Measurements from ENCODE around the gene RANBP3.
"Not testable (repeated sequence)": the region's sequence is repeated elsewhere in the genome, so short reads cannot be mapped to it uniquely, and the experiment has no call there.

RANBP3 gene

GRCh38 chr19:6006896-6007295 is 29.0 kb upstream of the RANBP3 start:
- no peak for DNase-seq (ENCODE audit: low read depth)

DNA sequence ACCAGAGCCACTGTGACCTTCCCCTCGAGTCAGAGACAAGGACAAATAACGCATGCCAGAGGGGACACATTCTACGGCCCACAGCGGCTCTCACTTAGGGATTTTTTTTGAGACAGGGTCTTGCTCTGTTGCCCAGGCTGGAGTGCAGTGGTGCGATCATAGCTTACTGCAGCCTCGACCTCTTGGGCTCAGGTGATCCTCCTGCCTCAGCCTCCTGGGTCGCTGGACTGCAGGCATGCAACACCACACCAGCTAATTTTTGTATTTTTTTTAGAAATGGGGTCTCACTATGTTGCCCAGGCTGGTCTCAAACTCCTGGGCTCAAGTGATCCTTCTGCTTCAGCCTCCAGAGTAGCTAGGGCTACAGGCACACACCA is 28.1 kb upstream of the RANBP3 start:
- not testable (repeated sequence) for DNase-seq (ENCODE audit: low read depth)

DNA sequence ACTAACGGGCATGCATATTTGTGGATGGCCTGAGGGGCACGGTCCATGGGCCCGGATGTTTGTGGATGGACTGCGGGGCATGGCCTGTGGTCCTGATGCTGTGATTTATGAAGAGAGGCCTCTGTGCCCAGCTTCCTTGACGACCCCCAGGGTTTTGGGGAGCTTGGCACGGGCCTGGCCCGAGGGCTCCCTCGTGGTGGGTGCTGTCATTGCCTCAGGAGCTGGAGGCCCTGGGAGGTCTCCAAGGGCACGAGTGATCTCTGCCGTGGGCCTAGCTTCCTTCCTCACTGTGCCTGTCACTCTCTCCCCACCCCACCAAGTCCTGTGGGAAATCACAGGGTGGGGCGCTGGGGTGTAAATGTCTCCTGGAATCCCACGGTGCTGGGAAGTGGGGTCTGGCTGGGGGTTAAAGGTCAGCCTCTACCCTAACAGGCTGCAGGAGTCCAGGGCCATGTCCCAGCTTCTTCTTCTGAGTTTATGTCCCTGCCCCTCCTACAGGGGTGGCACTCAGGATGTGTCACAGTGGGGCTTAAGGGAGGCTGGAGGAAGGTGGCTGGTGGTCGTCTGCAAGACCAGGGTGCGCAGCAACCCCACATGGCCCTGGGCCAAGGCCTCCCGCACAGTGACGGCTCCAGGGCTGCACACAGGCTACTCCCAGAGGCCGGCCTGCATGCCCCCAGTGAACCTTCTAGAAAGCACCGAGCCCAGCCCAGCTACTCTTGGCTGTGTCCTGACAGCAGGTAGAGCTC is 27.6 kb upstream of the RANBP3 start:
- DNase-seq (ENCODE audit: low read depth) = no peak

DNA sequence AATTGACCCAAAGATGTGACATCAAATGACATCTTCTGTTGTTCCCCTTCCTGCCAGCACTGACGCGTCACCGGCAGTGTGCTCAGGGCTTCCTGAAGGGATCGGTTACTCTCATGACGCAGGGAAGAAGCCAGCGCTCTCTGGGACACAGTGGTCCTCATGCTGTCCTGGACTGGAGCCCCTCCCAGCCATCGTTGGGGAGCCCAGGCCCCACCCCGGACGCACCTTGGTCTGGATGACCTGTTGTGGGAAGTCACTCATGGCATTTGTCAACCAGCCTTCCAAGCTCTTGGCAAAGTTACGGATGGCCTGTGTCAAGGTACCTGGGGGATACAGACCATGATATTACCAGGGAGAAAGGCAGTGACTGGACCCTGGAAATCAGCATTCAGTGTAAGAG is 26.0 kb upstream of the RANBP3 start:
- DNase-seq (ENCODE audit: low read depth) = no peak

DNA sequence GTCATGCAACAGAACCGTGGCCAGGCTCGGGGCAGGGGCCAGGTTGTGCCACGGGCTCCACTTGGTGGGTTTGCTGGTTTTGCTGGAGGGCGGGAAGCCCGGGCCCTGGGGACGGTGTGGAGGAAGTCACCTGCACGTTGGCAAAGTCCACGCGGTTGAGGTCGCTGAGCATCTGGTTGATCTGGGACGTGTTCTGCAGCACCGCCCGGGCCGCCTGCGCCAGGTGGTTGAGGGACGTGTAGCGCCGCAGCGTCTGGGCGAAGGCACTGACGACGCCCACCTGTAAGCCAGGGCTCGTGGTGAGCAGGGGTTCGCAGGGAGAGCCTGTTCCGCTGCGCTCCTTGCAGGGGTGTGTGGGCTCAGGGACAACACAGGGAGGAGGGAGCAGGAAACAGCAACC is 24.7 kb upstream of the RANBP3 start:
- DNase-seq (ENCODE audit: low read depth) = no peak

DNA sequence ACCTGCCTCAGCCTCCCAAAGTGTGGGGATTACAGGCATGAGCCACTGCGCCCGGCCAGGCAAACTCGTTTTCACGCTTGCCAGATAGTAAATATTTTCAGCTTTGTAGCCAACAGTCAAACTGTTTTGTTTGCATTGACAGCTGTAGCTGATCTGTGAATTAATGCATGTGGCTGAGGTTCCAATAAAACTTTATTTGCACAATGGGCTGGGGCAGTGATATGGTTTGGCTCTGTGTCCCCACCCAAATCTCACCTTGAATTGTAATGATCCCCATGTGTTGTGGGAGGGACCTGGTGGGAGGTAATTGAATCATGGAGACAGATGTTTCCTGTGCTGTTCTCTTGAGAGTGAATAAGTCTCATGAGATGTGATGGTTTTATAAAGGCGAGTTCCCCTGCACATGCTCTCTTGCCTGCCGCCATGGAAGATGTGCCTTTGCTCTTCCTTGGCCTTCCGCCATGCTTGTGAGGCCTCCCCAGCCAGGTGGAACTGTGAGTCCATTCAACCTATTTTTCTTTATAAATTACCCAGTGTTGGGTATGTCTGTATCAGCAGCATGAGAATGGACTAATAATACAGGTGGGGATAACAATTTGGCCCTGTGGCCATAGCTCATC is 22.4 kb upstream of the RANBP3 start:
- no peak for DNase-seq (ENCODE audit: low read depth)

- no peak for DNase-seq (ENCODE audit: low read depth)
These were observed 21.8 kb upstream of the RANBP3 start for GRCh38 chr19:5999693-6000092.

- DNase-seq (ENCODE audit: low read depth) = no peak
These were observed 19.4 kb upstream of the RANBP3 start for GRCh38 chr19:5997371-5997770.

DNA sequence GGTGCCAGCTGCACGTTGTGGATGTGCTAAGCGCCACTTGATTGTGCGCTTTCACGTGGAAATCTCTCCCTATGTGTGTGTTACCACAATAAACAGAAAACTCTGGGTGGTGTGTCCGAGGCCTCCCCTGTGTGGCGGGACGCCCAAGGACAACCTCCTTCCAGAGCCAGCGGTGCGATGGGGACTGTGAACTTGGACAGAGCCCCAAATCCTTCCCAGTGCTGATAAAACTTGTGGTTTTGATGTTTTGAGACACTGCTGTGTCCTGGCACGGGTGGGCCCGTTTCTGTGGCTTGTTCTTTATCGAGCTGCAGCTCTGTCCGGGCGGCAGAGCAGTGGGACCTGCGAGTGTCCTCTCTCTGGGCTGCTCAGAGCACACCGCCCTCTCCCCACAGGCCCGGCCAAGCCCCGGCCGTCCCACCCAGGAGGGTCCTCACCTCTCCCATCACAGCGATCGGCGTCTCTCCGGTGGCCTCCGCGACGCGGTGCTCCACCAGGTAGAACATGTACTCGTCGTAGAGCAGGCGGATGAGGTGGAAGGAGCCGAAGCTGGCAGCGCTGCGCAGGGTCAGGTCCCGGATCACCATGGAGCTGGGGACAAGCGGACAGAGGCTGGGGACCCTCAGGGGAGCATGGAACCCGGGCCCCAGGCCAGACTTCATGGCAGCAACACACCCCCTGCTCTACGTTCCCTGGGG is 18.8 kb upstream of the RANBP3 start:
- DNase-seq (ENCODE audit: low read depth) = no peak

DNA sequence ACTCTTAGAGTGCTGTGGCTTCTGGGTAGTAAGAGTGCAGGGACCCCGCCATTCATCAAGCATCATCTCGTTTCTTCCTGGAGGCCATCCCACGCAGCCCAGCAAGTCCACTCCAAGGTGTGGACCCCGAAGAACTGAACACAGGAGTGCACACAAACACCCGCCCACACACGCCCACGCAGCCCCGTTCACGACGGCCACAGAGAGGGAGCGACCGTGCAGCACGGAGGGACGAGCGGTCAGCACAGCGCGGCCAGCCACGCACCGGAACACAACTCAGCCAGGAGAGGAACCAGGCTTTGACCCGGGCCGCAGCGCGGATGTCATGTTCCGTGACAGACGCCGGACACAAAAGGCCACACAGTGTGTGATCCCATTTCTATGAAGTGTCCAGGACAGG is 18.2 kb upstream of the RANBP3 start:
- no peak for DNase-seq (ENCODE audit: low read depth)

- DNase-seq (ENCODE audit: low read depth) = no peak
These were observed 17.7 kb upstream of the RANBP3 start for GRCh38 chr19:5995606-5996005.

DNA sequence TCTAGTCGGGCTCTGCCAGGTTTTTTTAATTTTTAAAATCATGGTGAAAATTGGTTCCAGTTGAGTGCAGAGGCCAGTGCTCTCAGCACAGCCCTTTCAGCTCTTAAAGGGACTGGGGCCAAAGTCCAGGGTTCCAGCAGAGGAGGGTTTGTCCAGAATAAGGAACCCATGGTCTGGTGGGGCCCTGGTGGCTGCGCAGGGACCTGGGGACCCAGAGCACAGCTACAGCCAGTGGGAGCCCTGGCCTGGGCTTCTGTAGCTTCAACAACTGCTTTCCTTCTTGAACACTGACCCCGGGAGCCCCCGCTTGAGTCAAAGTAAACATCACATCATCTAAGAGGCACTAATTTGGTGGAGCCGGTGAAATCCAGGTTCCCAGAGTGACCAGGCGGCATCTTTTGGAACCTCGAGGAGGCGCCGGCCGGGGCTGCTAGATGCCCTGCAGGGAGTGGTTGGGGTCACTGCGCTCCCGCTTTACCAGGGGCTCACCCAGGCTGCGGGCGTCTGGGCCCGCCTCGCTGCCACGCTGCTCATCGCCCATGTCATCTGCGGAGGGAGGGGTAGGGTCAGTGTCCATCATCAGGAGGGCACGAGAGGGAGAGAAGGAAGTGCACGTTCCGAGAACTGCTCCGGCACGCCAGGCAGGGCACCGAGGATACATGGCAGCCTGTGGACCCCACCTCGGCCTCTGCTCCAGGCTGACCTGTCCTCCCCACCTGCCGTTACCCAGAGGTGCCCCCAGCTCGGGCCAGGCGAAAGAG is 16.6 kb upstream of the RANBP3 start:
- DNase-seq (ENCODE audit: low read depth) = no peak

DNA sequence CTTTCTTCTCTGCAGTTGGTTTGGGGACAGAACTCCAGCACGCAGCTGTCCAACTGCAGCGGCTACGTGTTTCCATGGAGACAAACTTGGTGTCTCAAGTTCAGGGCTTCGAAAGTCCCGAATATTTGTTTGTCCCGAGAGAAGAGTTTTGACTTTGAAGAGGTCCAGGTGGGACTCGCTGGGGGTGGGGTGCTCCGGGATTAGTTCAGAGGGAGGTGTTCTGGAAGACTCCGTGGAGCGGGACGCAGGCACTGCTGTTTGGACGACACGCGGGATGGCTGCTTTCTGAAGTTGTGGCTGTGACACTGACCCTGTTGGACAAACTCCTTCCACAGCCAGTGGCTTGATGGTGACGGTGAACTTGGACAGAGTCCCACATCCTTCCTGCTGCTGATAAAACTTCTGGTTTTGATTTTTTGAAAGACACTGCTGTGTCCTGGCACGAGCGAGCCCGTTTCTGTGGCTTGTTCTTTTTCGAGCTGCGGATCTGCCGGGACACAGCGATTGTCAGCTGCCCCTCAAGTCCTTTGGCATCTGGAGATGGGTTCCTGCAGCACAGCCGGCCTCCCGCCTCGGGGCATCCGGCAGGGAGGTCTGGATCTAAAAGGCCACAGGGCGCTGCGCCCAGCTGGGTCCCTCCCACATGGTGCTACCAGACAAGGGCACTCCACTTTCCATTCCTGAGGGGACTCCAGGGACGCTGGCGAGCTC is 15.9 kb upstream of the RANBP3 start:
- DNase-seq (ENCODE audit: low read depth) = no peak

DNA sequence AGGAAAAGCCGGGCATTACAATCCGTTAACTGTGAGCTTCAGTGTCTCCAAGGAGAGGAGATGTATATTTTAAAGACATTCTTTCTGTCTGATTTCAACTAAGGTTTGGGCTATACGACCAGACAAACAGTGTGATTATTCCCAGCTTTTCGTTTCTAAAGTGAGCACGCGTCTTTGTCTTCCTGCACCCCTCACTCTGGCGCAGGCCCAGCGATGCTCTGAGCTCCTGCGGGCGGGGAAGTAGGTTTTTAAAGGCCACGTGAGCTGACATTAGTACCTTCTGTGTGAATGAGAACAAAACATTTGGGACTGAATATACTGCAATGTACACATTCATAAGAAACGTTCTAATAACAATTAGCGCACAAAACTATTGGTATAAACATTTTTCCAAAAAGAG is 15.3 kb upstream of the RANBP3 start:
- no peak for DNase-seq (ENCODE audit: low read depth)

GRCh38 chr19:5992756-5993155 is 14.8 kb upstream of the RANBP3 start:
- no peak for DNase-seq (ENCODE audit: low read depth)

DNA sequence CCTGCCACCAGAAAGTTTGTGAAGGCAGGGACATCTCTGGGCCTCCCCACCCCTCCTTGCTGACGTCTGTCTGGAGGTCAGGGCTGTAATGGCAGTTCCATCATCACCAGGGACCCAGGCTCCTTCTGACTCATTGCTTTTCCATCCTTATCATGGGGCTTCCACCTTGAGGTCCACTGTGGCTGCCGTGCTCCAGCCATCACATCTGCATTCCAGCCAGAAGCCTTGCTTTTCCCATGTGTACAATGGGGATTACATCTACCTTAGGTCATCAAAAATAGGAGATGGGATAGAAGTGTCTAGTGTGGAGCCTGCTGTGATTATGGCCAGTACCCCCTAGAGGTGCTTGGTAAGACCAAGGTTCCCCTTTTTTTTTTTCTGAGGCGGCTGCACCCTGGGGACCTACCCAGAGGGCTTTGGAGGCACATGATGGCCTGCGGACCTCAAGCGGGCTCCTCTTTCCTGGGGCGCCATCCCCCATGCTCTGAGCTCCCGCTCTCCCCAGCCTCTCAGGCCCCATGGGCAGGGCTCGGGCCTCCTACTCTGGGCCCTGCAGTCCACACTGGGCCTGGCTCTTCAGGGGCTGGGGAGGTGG is 13.4 kb upstream of the RANBP3 start:
- DNase-seq (ENCODE audit: low read depth) = no peak

- DNase-seq (ENCODE audit: low read depth) = no peak
These were observed 12.4 kb upstream of the RANBP3 start for GRCh38 chr19:5990289-5990797.

DNA sequence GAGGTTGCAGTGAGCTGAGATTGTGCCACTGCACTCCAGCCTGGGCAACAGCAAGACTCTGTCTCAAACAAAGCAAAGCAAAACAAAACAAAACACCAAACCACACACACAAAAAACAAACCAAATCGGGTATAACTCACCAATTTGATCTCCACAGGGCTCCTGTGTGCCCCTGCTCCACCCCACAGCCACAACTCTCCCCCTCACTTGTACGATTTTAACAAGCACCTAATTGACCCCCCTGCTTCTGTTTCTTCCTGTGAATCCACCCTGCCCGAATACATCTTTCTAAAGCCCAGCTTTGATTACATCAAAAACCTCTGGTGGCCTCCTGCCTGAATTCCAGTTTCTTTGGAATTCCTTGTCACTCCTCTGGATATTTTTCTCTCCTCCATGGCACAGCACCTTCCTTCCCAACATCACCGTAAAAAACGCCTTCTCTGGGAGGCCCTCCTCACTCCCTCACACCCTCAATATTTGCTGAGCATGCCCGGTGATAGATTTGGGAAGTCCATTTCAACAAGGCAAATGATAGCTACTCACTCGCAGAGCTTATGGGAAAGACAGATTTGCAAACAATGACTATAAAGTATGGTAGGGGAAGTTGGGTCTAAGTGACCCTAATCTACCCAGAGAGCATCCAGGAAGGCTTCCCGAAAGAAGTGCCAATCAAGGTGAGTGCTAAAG is 11.6 kb upstream of the RANBP3 start:
- no peak for DNase-seq (ENCODE audit: low read depth)

DNA sequence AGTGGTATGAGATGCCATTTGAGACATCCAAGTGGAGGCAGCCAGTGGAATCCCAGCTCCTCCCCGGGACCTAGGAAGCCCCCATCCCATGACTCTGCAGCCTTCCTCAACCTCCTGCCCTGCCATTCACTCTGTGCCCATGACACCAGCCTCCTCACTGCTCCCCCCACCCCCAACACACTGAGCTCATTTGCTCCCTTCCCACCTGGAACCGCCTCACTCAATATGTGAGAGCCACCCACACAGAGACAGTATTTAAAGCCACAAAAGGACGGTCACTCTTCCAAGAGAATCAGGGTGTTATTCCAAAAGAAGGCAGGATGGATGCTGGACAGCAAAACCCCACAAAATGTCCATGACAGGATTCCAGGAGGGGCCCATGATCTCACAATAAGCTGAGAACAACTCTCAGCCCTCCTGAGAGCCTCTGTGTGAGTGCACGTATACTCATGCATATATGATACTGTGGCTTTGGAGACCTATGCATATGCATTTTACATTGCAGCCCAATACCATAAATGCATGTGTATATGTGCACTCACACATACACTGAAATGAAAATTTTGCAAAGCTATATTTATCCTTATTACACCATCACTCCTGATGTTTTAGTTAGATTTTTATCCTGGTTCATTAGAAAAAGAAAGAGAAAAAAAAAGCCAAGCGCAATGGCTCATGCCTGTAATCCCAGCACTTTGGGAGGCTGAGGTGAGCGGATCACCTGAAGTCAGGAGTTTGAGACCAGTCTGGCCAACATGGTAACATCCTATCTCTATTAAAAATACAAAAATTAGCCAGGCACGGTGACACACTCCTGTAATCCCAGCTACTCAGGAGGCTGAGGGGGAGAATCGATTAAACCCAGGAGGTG is 10.8 kb upstream of the RANBP3 start:
- no peak for DNase-seq (ENCODE audit: low read depth)
